D721Med (cell line): ENCODE results near the gene KCNH3.

Experiments
- DNase-seq: peaks from one replicate; pipeline ENCODE4 v3.0.0; 2011; ENCODE audit warnings: low spot score; ENCODE audit not compliant: insufficient read length
- FAIRE-seq: peaks from 2 replicates; lab custom pipeline; 2011; peaks lifted over from hg19 to GRCh38; lab: Jason Lieb, UNC
- TF ChIP-seq, protein P1 (sequence below): IDR thresholded peaks from 2 replicates; pipeline ENCODE4 v1.5.1; 2012; ENCODE audit warnings: mild to moderate bottlenecking, control low read depth; ENCODE audit not compliant: insufficient read depth; ENCODE audit errors: missing control alignments

Gene KCNH3

GRCh38 chr12:49552014-49552413, 13.2 kb downstream of the KCNH3 start:
- DNase-seq (no peak), FAIRE-seq (no peak)
- TF ChIP-seq, protein P1, sequence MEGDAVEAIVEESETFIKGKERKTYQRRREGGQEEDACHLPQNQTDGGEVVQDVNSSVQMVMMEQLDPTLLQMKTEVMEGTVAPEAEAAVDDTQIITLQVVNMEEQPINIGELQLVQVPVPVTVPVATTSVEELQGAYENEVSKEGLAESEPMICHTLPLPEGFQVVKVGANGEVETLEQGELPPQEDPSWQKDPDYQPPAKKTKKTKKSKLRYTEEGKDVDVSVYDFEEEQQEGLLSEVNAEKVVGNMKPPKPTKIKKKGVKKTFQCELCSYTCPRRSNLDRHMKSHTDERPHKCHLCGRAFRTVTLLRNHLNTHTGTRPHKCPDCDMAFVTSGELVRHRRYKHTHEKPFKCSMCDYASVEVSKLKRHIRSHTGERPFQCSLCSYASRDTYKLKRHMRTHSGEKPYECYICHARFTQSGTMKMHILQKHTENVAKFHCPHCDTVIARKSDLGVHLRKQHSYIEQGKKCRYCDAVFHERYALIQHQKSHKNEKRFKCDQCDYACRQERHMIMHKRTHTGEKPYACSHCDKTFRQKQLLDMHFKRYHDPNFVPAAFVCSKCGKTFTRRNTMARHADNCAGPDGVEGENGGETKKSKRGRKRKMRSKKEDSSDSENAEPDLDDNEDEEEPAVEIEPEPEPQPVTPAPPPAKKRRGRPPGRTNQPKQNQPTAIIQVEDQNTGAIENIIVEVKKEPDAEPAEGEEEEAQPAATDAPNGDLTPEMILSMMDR: no peak

GRCh38 chr12:49552425-49552824, 13.6 kb downstream of the KCNH3 start:
- no peak for FAIRE-seq
- DNase-seq: no peak
- TF ChIP-seq, protein P1: no peak

DNA sequence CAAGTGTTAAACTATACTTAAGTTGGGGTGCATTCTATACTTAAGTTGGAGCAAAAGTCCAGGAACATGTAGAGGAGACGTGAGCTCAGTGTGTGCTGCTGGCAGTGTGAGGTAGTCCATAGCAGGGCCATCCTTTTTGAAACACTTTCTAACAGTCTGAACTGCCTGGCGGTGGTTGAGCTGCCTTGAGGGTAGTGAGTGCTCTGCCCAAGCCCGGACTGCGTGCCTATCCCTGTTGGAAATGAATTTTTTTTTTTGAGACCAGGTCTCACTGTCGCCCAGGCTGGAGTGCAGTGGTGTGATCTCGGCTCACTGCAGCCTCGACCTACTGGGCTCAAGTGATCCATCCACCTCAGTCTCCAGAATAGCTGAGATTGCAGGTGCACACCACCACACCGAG, 14.1 kb downstream of the KCNH3 start:
- FAIRE-seq: no peak
- DNase-seq: no peak
- TF ChIP-seq, protein P1: no peak

DNA sequence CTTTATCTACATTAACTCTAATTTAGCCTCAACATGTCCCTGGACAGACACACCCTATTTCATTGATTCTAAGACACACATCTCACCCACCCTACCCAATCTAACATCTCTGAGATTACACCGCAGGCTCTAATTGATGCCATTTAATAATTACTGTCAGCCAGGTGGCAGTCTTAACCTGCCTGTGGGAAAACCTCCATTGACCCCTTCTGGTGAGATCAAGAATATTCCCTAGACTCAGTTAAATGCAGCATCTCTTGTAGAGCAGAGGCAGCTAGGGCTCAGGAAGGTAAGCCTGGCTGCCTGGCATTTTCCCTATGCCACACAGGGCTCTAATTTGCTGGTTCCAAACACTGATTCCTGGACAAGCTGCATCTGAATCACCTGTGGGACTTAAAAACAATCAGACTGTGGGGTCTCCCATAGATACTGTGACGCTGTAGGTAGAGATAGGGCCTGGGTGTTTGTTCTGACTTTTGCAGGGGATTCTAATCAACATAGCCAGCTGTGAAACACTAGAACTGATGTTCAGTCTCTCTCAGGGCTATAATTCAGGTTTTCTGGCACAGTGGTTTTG, 14.8 kb downstream of the KCNH3 start:
- TF ChIP-seq, protein P1: peak; percentile 69
- FAIRE-seq (no peak), DNase-seq (peak; percentile 74)

- FAIRE-seq (no peak), DNase-seq (no peak)
- TF ChIP-seq, protein P1: no peak
Measured at GRCh38 chr12:49554266-49554665, 15.4 kb downstream of the KCNH3 start.

DNA sequence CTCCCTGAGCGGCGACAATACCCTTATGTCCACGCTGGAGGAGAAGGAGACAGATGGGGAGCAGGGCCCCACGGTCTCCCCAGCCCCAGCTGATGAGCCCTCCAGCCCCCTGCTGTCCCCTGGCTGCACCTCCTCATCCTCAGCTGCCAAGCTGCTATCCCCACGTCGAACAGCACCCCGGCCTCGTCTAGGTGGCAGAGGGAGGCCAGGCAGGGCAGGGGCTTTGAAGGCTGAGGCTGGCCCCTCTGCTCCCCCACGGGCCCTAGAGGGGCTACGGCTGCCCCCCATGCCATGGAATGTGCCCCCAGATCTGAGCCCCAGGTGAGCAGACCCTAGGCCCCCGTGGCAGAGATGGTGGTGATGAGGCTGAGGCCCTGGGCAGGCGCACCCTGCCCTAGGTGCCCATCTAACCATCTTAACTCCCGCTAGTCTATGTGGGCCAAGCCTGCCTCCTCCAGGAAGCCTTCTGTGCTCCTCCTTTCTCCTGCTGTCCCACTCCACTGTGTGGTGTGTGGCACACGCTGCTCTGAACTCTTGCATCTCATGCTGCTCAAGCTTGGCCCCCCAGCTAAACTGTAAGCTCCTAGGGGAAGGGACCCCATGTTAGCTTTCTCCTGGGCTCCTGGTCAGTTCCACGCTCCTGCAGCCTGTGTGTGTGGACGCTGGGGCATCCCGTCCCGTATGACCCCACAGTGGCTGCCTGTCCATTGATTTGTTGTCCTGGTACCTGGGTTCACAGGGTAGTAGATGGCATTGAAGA, 17.0 kb downstream of the KCNH3 start:
- TF ChIP-seq, protein P1: no peak
- DNase-seq (no peak), FAIRE-seq (no peak)
